GM12878 (cell line): Measurements from ENCODE around the gene CELF2. TPM values are rescaled to one million over a fixed set of nuclear protein-coding genes. Genes with fewer than 3 reads are reported as not detected.

Experiments
- ATAC-seq: fragments of 200-7000 bp; cut with Tn5 transposase; 3 replicates; pipeline ENCODE4 v1.9.1; 2020; ENCODE audit warnings: mild to moderate bottlenecking, moderate library complexity
- BruUV-seq: library from RNA; stranded (reverse); fragments of 400-500 nt; replicated peaks from 2 replicates; lab custom pipeline; 2021; lab: Mats Ljungman, UMichigan
- CTCF ChIA-PET: fragments of 300-600 bp; sonication (Branson Sonifier 250); formaldehyde crosslinking; extraction: SDS; loops from one replicate; lab custom pipeline; 2021; ENCODE audit warnings: inconsistent platforms; lab: Yijun Ruan, JAX
- POLR2A ChIA-PET: fragments of 350-600 bp; formaldehyde crosslinking; extraction: SDS; loops from one replicate; lab custom pipeline; 2021; ENCODE audit warnings: inconsistent platforms; lab: Charles Lee
- RAD21 ChIA-PET: fragments of 300-600 bp; sonication (Branson Sonifier 250); formaldehyde crosslinking; loops from one replicate; lab custom pipeline; 2023; ENCODE audit warnings: antibody characterized with exemption; ENCODE audit not compliant: unreplicated experiment; lab: Charles Lee
- SMC1A ChIA-PET: fragments of 300-600 bp; sonication (Branson Sonifier 250); formaldehyde crosslinking; loops from one replicate; lab custom pipeline; 2023; ENCODE audit not compliant: unreplicated experiment, uncharacterized antibody; lab: Charles Lee
- DNase-seq: peaks from one replicate; pipeline ENCODE4 v3.0.0-alpha.2; 2011; ENCODE audit warnings: low read depth, low spot score
- FAIRE-seq: peaks from 3 replicates; lab custom pipeline; 2011; peaks lifted over from hg19 to GRCh38; lab: Jason Lieb, UNC
- H2AFZ ChIP-seq: 2 replicates; pipeline ENCODE4 v1.6.0; 2011; ENCODE audit warnings: low read depth, low read length, control low read depth; ENCODE audit not compliant: control insufficient read depth
- H3K27ac ChIP-seq: 2 replicates; pipeline ENCODE4 v1.5.1; 2011; ENCODE audit warnings: control low read depth; ENCODE audit not compliant: control insufficient read depth, insufficient read depth
- H3K27me3 ChIP-seq, 2 experiments: replicated peaks in 1 of 2; 2 replicates each; pipeline versions ENCODE4 v1.6.0 to v1.6.1; 2011; ENCODE audit warnings: low read length in 1 of 2; ENCODE audit not compliant: control insufficient read depth in 2 of 2, insufficient read depth in 2 of 2
- H3K36me3 ChIP-seq, 2 experiments: 2 replicates each; pipeline ENCODE4 v1.5.1; 2011; ENCODE audit warnings: low read length in 1 of 2; ENCODE audit not compliant: control insufficient read depth in 2 of 2, insufficient read depth in 2 of 2
- H3K4me1 ChIP-seq: 2 replicates; pipeline ENCODE4 v1.6.1; 2011; ENCODE audit warnings: mild to moderate bottlenecking, low read length, moderate library complexity, mixed read lengths; ENCODE audit not compliant: control insufficient read depth, insufficient read depth
- H3K4me2 ChIP-seq: 2 replicates; pipeline ENCODE4 v1.6.0; 2011; ENCODE audit warnings: control low read depth; ENCODE audit not compliant: control insufficient read depth, insufficient read depth
- H3K4me3 ChIP-seq: fragments of 200-600 bp; sonication (generic); 2 replicates; pipeline ENCODE4 v1.5.1; 2016
- H3K79me2 ChIP-seq: 2 replicates; pipeline ENCODE4 v1.6.0; 2011; ENCODE audit warnings: low read length; ENCODE audit not compliant: control insufficient read depth, insufficient read depth
- H3K9ac ChIP-seq: 2 replicates; pipeline ENCODE4 v1.8.0; 2011; ENCODE audit warnings: low read length, control low read depth, mixed read lengths; ENCODE audit not compliant: control insufficient read depth, insufficient read depth
- H3K9me3 ChIP-seq: replicated peaks from 3 replicates; pipeline ENCODE4 v1.5.1; 2011; ENCODE audit warnings: mild to moderate bottlenecking, low read length; ENCODE audit not compliant: control insufficient read depth, insufficient read depth
- H4K20me1 ChIP-seq: 2 replicates; pipeline ENCODE4 v1.6.0; 2011; ENCODE audit not compliant: control insufficient read depth, insufficient read depth
- CBX3 ChIP-seq: fragments of 200-600 bp; sonication (generic); IDR thresholded peaks from 2 replicates; pipeline ENCODE4 v1.6.1; 2016; ENCODE audit warnings: low read depth, borderline replicate concordance
- EED ChIP-seq: sonication (generic); IDR thresholded peaks from 2 replicates; pipeline ENCODE4 v1.6.1; 2016; ENCODE audit warnings: antibody characterized with exemption, low read depth
- FOS ChIP-seq: IDR thresholded peaks from 3 replicates; pipeline ENCODE4 v1.6.1; 2011; ENCODE audit warnings: borderline replicate concordance; ENCODE audit not compliant: insufficient read length; ENCODE audit errors: extremely low read depth
- JUNB ChIP-seq: IDR thresholded peaks from 2 replicates; pipeline ENCODE4 v1.6.1; 2016; ENCODE audit warnings: antibody characterized with exemption, mild to moderate bottlenecking
- LARP7 ChIP-seq: fragments of 450-650 bp; IDR thresholded peaks from 2 replicates; pipeline ENCODE4 v1.6.1; 2017; ENCODE audit warnings: mild to moderate bottlenecking
- SREBF1 ChIP-seq: IDR thresholded peaks from 2 replicates; pipeline ENCODE4 v1.6.1; 2012; ENCODE audit warnings: mild to moderate bottlenecking, low read length
- USF1 ChIP-seq: IDR thresholded peaks from 2 replicates; pipeline ENCODE4 v1.6.1; 2011; ENCODE audit warnings: borderline replicate concordance, low read depth, mild to moderate bottlenecking, moderate library complexity, mixed read lengths, low read length; ENCODE audit not compliant: insufficient read depth; ENCODE audit errors: extremely low read length
- ZNF207 ChIP-seq: fragments of 450-650 bp; IDR thresholded peaks from 2 replicates; pipeline ENCODE4 v1.6.1; 2014; ENCODE audit warnings: antibody characterized with exemption, mild to moderate bottlenecking, borderline replicate concordance
- WGBS: methylation state at CpG from one replicate; pipeline ENCODE4 v1.1.6; 2016; ENCODE audit warnings: low lambda C conversion rate; ENCODE audit not compliant: insufficient replicate concordance, insufficient coverage; ENCODE audit errors: missing lambda C conversion rate; 5-methylcytosine and 5-hydroxymethylcytosine counted together
- in situ Hi-C: fragments of 300-500 bp; cut with MboI; formaldehyde crosslinking; loops from 9 replicates; pipeline ENCODE4 v1.14.3; 2018; ENCODE audit warnings: mixed read lengths
- intact Hi-C: fragments of 100-400 bp; cut with micrococcal nuclease; formaldehyde crosslinking; loops from one replicate; pipeline ENCODE4 v1.14.2; 2022; ENCODE audit not compliant: unreplicated experiment
- polyA plus RNA-seq, 11 experiments: library from polyadenylated mRNA; depleted of rRNA in 4 of 11; unstranded in 6 of 11; stranded (reverse) in 5 of 11; fragments of >200 nt; fragmentation: Nextera tagmentation in 4 of 11; fragmentation: Illumina TruSeq in 1 of 11; extraction: Ambion mirVana in 4 of 11; extraction: Trizol in 1 of 11; gene quantifications; 1 replicate in 1 of 11; 2 replicates in 10 of 11; pipeline versions ENCODE4 v1.2.1 to v1.2.3, GENCODE V29; 2011 to 2016; ENCODE audit warnings: inconsistent platforms in 2 of 11, missing spikeins in 2 of 11, low read depth in 1 of 11
- total RNA-seq, 4 experiments: library from RNA; depleted of rRNA in 3 of 4; stranded (reverse); fragments of >200 nt in 3 of 4; fragmentation: Illumina TruSeq in 1 of 4; extraction: Trizol in 1 of 4; gene quantifications; 2 replicates each; pipeline versions ENCODE4 v1.2.1 to v1.2.3, GENCODE V29; 2013 to 2021

The CELF2 gene
- total and polyA plus RNA-seq, 10 of the 15 experiments (the other 5 are each of a cell fraction or from before 2014, with no cell fraction given), result 20.8 to 129 (median 86.3) TPM

DNA sequence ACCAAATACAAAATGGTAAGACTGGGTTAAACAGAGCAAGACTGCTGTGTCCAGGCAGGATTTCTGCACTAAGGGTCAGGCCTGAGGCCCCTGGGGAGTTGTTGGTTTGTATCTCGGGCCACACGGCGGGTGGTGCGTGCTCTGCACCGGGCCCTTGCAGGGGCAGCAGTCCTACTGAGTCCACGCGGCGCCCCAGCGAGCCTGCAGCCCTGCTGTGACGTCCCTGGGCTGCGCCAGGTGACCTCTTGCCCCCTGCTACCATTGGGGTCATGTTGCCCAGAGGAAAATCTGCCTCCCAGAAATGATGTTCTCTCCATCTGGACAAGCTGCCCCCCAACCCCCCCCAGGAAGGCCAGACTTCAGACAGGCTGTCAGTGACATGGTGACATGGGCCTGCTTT lies 281.5 kb downstream of the CELF2 start:
- TF ChIP-seq JUNB, result no peak
- ChIA-PET RAD21 (no interaction called here), SMC1A (no interaction called here), CTCF (no interaction called here), POLR2A (no interaction called here)
- no peaks in the 10 kb centered on the region; the same call in 1 of the 2 replicates for H3K4me1 ChIP-seq
- BruUV-seq, result no TSS peak
- no peak for ATAC-seq
- H3K27ac ChIP-seq, result no peak overlapping the region
- H3K79me2 ChIP-seq, result no peaks in the 10 kb centered on the region
- no peak overlapping the region for H2AFZ ChIP-seq
- no peak for FAIRE-seq
- in situ Hi-C loops (no loop called here), intact Hi-C loops (no loop called here)
- no peak overlapping the region for H3K9ac ChIP-seq
- no peak overlapping the region for H3K4me2 ChIP-seq
- H3K4me3 ChIP-seq, result no peak overlapping the region
- no peaks in the 10 kb centered on the region; the same call in 2 of the 3 replicates for H3K9me3 ChIP-seq
- no peaks in the 10 kb centered on the region for H3K27me3 ChIP-seq
- WGBS, result 92% methylated on average over 11 of the region's 11 CpGs
- H4K20me1 ChIP-seq, result no peaks in the 10 kb centered on the region
- DNase-seq, result no peak
- H3K36me3 ChIP-seq, result peaks cover 35 to 46% of the 10 kb centered on the region in 2 experiments

DNA sequence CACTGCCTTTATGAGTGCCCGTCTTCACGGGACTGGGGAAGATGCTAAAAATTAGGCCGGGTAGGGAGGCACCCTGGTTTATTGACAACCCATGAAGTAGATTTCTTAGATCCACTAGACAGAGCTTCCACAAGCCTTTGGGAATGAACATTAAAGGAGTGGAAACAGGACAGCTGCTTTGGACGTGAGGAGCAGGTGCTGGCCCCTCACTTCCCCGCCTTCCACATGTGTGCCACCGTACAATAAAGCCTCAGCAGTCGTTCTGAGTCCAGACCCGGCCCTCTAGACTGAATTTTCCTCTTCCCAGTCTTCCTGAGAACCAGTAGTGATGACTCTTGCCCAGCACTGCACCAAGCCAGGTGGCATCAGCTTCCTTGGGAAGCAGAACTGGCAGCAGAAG lies 282.4 kb downstream of the CELF2 start:
- H3K36me3 ChIP-seq, result peaks cover 36 to 47% of the 10 kb centered on the region in 2 experiments
- ChIA-PET CTCF (no interaction called here), POLR2A (no interaction called here), SMC1A (no interaction called here), RAD21 (no interaction called here)
- BruUV-seq, result no TSS peak
- H3K4me2 ChIP-seq, result no peak overlapping the region
- no peaks in the 10 kb centered on the region for H3K4me1 ChIP-seq
- in situ Hi-C loops, result no loop called here
- no peaks in the 10 kb centered on the region for H3K79me2 ChIP-seq
- H3K27me3 ChIP-seq, result no peaks in the 10 kb centered on the region
- H3K27ac ChIP-seq, result no peak overlapping the region
- intact Hi-C loops, result no loop called here
- FAIRE-seq, result no peak
- 90% methylated on average over 8 of the region's 8 CpGs for WGBS
- H4K20me1 ChIP-seq, result no peaks in the 10 kb centered on the region
- no peak overlapping the region for H2AFZ ChIP-seq
- no peak for ATAC-seq
- TF ChIP-seq SREBF1, result no peak
- TF ChIP-seq EED, result no peak
- no peak for TF ChIP-seq ZNF207
- no peak for TF ChIP-seq USF1
- no peak for TF ChIP-seq LARP7
- no peak for TF ChIP-seq CBX3
- TF ChIP-seq FOS, result no peak
- TF ChIP-seq, all 136 proteins: peak for 0
- DNase-seq, result no peak
- H3K9me3 ChIP-seq, result no peaks in the 10 kb centered on the region; the same call in 2 of the 3 replicates
- no peak overlapping the region for H3K4me3 ChIP-seq
- no peak overlapping the region for H3K9ac ChIP-seq
